Measurements from ENCODE around the gene DNAJC5.

DNA sequence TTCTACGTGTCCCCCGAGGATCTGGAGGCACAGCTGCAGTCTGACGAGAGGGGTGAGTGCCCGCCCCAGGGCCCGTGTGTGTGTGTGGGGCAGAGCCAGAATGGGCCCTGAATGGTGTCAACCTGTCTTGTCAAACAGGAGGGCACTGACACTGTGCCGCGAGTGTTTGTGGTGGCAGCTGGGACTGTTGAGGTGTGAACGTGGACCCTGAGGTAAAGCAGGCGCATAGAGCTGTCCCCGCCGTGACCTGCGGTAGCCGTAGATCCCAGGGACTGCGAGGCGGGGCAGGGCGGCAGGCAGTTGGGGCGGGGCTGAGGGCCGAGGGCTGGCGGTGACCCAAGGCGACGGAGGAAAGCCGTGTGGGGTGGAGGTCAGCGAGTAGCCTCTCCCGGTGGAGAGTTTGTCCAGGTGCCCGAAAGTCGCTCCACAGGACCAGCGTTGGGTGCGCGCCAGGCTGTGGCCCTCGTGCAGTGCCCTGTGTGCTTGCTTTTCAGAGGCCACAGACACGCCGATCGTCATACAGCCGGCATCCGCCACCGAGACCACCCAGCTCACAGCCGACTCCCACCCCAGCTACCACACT is 36.1 kb downstream of the DNAJC5 start:
- TF ChIP-seq, protein P1, sequence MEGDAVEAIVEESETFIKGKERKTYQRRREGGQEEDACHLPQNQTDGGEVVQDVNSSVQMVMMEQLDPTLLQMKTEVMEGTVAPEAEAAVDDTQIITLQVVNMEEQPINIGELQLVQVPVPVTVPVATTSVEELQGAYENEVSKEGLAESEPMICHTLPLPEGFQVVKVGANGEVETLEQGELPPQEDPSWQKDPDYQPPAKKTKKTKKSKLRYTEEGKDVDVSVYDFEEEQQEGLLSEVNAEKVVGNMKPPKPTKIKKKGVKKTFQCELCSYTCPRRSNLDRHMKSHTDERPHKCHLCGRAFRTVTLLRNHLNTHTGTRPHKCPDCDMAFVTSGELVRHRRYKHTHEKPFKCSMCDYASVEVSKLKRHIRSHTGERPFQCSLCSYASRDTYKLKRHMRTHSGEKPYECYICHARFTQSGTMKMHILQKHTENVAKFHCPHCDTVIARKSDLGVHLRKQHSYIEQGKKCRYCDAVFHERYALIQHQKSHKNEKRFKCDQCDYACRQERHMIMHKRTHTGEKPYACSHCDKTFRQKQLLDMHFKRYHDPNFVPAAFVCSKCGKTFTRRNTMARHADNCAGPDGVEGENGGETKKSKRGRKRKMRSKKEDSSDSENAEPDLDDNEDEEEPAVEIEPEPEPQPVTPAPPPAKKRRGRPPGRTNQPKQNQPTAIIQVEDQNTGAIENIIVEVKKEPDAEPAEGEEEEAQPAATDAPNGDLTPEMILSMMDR (IDR thresholded peaks at IDR 0.05) = no peak
- TF ChIP-seq POLR2A (IDR thresholded peaks at IDR 0.05) = no peak
